ENCODE results near the gene OR2L5. TPM values are rescaled to one million over a fixed set of nuclear protein-coding genes. Genes with fewer than 3 reads are reported as not detected.

OR2L5 gene
- total and polyA plus RNA-seq, 2 donors (not counting 3 experiments of a cell fraction or from before 2014, with no cell fraction given), result not detected

- Histone ChIP-seq H3K27ac (ENCODE audit: insufficient read depth, low read depth, low read length) (no peak overlapping the region), H3K4me3 (replicated peaks in 1 of 3; ENCODE audit: insufficient read depth in 1 of 3, low read depth in 1 of 3, low read length in 3 of 3) (no peak overlapping the region), H3K36me3 (ENCODE audit: control insufficient read depth in 2 of 2, extremely low read depth in 1 of 2, insufficient read depth in 2 of 2, low read length in 2 of 2) (no peaks in the 10 kb centered on the region), H3K79me2 (ENCODE audit: control insufficient read depth, insufficient read depth, low read length) (no peaks in the 10 kb centered on the region), H3K9ac (replicated peaks; ENCODE audit: extremely low read depth, insufficient read depth, low read length) (no peak overlapping the region), H4K20me1 (replicated peaks; ENCODE audit: control insufficient read depth, extremely low read depth, insufficient read depth, low read length) (no peaks in the 10 kb centered on the region), H3K9me3 (replicated peaks; ENCODE audit: control insufficient read depth, insufficient read depth, low read length) (peaks cover 2% of the 10 kb centered on the region), H3K4me2 (ENCODE audit: insufficient read depth, low read length) (no peak overlapping the region), H3K27me3 (ENCODE audit: control insufficient read depth in 2 of 2, insufficient read depth in 2 of 2, low read length in 2 of 2) (no peaks in the 10 kb centered on the region), H3K4me1 (ENCODE audit: control insufficient read depth, extremely low read depth, insufficient read depth, low read length) (no peaks in the 10 kb centered on the region), H3K9me1 (replicated peaks; ENCODE audit: control insufficient read depth, extremely low read depth, insufficient read depth, low read length) (no peaks in the 10 kb centered on the region), H2AFZ (ENCODE audit: low read depth, low read length) (no peak overlapping the region)
- dilution Hi-C loops (cut with MboI; ENCODE audit: extremely low pct_ligation_motif_present, low sequenced_read_pairs), result no loop called here
- DNase-seq (ENCODE audit: low read depth, low spot score), result no peak
- ChIA-PET POLR2A (no interaction called here), CTCF (no interaction called here)
- intact Hi-C loops (cut with micrococcal nuclease), result no loop called here
- BruUV-seq (replicated peaks), result no TSS peak
- FAIRE-seq, result no peak
- TF ChIP-seq JUN (IDR thresholded peaks at IDR 0.05; ENCODE audit: borderline replicate concordance, insufficient read depth, insufficient read length, low read depth) (no peak), GATA2 (IDR thresholded peaks at IDR 0.05; ENCODE audit: insufficient read depth, insufficient read length, low read depth, low read length) (no peak), EZH2 (IDR thresholded peaks at IDR 0.05; ENCODE audit: borderline replicate concordance, low read depth, low read length, severe bottlenecking) (no peak), MYC (IDR thresholded peaks at IDR 0.05; ENCODE audit: low read depth, low read length) (no peak), CTCF (IDR thresholded peaks at IDR 0.05; ENCODE audit: extremely low read depth in 1 of 2, insufficient read depth in 1 of 2, low read depth in 1 of 2, low read length in 2 of 2) (no peak), POLR2A (IDR thresholded peaks at IDR 0.05; ENCODE audit: low read depth, low read length) (no peak), POLR2AphosphoS5 (IDR thresholded peaks at IDR 0.05; ENCODE audit: insufficient read depth, low read depth, low read length) (no peak), FOS (IDR thresholded peaks at IDR 0.05; ENCODE audit: borderline replicate concordance, insufficient read depth, low read length) (no peak)
- TF ChIP-seq, protein P1, sequence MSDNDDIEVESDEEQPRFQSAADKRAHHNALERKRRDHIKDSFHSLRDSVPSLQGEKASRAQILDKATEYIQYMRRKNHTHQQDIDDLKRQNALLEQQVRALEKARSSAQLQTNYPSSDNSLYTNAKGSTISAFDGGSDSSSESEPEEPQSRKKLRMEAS (IDR thresholded peaks at IDR 0.05; ENCODE audit: insufficient read depth, insufficient read length), result no peak
These were observed 20.5 kb upstream of the OR2L5 start for GRCh38 chr1:247992986-247993385.
